Parathyroid adenoma (tissue), 2 donors: ENCODE measurements around the gene FAM193A.
"Not testable (repeated sequence)": the region's sequence is repeated elsewhere in the genome, so short reads cannot be mapped to it uniquely, and the experiment has no call there.

Experiments used
- H2AFZ ChIP-seq: fragments of 300-600 bp; sonication (generic); one replicate; pipeline ENCODE4 v1.7.0; 2017; ENCODE audit warnings: antibody characterized with exemption, mild to moderate bottlenecking
- H3K27ac ChIP-seq: fragments of 300-600 bp; sonication (generic); one replicate; pipeline ENCODE4 v1.7.0; 2017
- H3K27me3 ChIP-seq: fragments of 300-600 bp; sonication (generic); one replicate; pipeline ENCODE4 v1.7.0; 2017; ENCODE audit warnings: low read length; ENCODE audit not compliant: control insufficient read depth, insufficient read depth
- H3K36me3 ChIP-seq: fragments of 300-600 bp; sonication (generic); one replicate; pipeline ENCODE4 v1.7.0; 2017; ENCODE audit warnings: low read length; ENCODE audit not compliant: control insufficient read depth, insufficient read depth
- H3K4me1 ChIP-seq: fragments of 300-600 bp; sonication (generic); one replicate; pipeline ENCODE4 v1.7.0; 2017; ENCODE audit warnings: control low read depth
- H3K4me2 ChIP-seq: fragments of 300-600 bp; sonication (generic); one replicate; pipeline ENCODE4 v1.7.0; 2017; ENCODE audit warnings: low read length
- H3K4me3 ChIP-seq: fragments of 300-600 bp; sonication (generic); one replicate; pipeline ENCODE4 v1.7.0; 2017; ENCODE audit warnings: low read depth, low read length
- H3K79me2 ChIP-seq: fragments of 300-600 bp; sonication (generic); one replicate; pipeline ENCODE4 v1.7.0; 2017; ENCODE audit warnings: control low read depth
- H3K9ac ChIP-seq: fragments of 300-600 bp; sonication (generic); one replicate; pipeline ENCODE4 v1.7.0; 2017; ENCODE audit warnings: mild to moderate bottlenecking
- H3K9me3 ChIP-seq: fragments of 300-600 bp; sonication (generic); one replicate; pipeline ENCODE4 v1.7.0; 2017; ENCODE audit warnings: low read length; ENCODE audit not compliant: control insufficient read depth
- CTCF ChIP-seq: fragments of 300-600 bp; sonication (generic); IDR thresholded peaks from one replicate; pipeline ENCODE4 v1.7.0; 2017; ENCODE audit warnings: antibody characterized with exemption, mild to moderate bottlenecking
- donor health status: primary hyperparathyroidism.

The FAM193A gene

DNA sequence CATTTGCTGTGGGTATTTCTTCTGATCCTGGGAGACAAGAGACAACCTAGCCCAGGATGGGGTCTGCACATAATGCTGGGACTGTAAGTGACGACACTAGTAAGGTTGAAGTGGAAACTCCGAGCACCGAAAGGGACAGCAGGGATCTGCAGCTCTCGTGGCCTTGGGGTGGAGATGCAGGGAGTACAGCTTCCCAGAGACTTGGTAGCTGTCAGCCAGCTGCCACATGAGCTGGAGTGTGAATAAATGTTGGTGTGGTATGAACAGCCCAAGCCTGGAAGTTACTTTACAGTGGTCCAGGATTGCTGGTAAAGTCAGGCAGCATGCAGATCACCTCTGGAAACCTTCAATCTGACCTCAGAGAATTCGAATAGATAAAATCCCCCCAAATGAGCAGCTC is 97.6 kb downstream of the FAM193A start:
- no peak overlapping the region for H3K4me2 ChIP-seq
- no peaks in the 10 kb centered on the region for H3K36me3 ChIP-seq

DNA sequence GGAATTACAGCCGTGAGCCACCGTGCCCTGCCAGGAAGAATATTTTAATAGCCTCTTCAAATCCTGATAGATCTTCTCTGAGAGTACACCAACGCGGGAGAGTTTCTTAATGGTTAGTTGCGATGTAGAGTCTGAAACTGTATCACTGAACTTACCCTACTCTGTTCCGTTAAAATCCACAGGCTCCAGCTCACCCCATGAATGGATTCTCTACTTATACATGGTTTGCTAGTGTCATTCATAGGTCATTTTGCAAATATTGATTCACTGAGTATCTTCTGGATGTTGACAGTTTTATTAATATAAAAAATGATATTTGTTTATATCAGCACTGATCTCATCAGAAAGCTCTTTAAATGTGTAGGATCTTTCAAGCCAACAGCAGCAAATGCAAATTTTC is 99.9 kb downstream of the FAM193A start:
- Histone ChIP-seq H3K4me1 (no peaks in the 10 kb centered on the region), H3K9ac (no peak overlapping the region), H3K36me3 (no peaks in the 10 kb centered on the region), H3K9me3 (no peaks in the 10 kb centered on the region), H2AFZ (no peak overlapping the region), H3K4me3 (no peak overlapping the region), H3K4me2 (no peak overlapping the region), H3K27me3 (no peaks in the 10 kb centered on the region), H3K79me2 (peaks cover under 1% of the 10 kb centered on the region), H3K27ac (no peak overlapping the region)
- no peak for TF ChIP-seq CTCF

More for the DNA sequence above, 97.6 kb downstream of the FAM193A start:
- H3K4me3 ChIP-seq = no peak overlapping the region
- no peaks in the 10 kb centered on the region for H3K27me3 ChIP-seq
- H3K27ac ChIP-seq = no peak overlapping the region
- no peaks in the 10 kb centered on the region for H3K4me1 ChIP-seq
- no peak overlapping the region for H3K9ac ChIP-seq
- H3K79me2 ChIP-seq = peaks cover 2% of the 10 kb centered on the region
- TF ChIP-seq CTCF = no peak
- no peak overlapping the region for H2AFZ ChIP-seq
- no peaks in the 10 kb centered on the region for H3K9me3 ChIP-seq

DNA sequence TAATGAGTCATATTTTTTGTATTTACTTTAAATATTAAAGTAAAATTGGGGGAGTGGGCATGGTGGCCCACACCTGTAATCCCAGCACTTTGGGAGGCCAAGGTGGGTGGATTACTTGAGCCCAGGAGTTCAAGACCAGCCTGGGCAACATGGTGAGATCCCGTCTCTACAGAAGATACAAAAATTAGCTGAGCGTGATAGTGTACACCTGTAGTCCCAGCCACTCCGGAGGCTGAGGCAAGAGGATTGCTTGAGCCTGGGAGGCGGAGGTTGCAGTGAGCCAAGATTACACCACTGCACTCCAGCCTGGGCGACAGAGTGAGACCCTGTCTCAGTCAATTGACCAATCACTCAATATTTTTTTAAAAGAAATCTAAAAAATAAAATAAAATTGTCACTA is 100.5 kb downstream of the FAM193A start:
- H3K4me1 ChIP-seq, H3K36me3 ChIP-seq, H3K9ac ChIP-seq, H2AFZ ChIP-seq, H3K27ac ChIP-seq, H3K27me3 ChIP-seq, H3K79me2 ChIP-seq, H3K4me2 ChIP-seq, H3K9me3 ChIP-seq, H3K4me3 ChIP-seq: not testable (repeated sequence)

GRCh38 chr4:2637956-2638552 is 101.6 kb downstream of the FAM193A start:
- no peak for TF ChIP-seq CTCF
- H3K9ac ChIP-seq = no peak overlapping the region
- no peak overlapping the region for H2AFZ ChIP-seq
- no peak overlapping the region for H3K4me2 ChIP-seq
- H3K4me3 ChIP-seq = no peak overlapping the region
- H3K4me1 ChIP-seq = no peaks in the 10 kb centered on the region
- no peaks in the 10 kb centered on the region for H3K9me3 ChIP-seq
- no peak overlapping the region for H3K27ac ChIP-seq
- no peaks in the 10 kb centered on the region for H3K79me2 ChIP-seq
- H3K36me3 ChIP-seq = no peaks in the 10 kb centered on the region
- no peaks in the 10 kb centered on the region for H3K27me3 ChIP-seq

GRCh38 chr4:2638730-2639129 is 102.3 kb downstream of the FAM193A start:
- H2AFZ ChIP-seq = no peak overlapping the region
- no peak for TF ChIP-seq CTCF

More at GRCh38 chr4:2638730-2639129, 102.3 kb downstream of the FAM193A start:
- Histone ChIP-seq H3K9me3 (no peaks in the 10 kb centered on the region), H3K36me3 (no peaks in the 10 kb centered on the region), H3K4me3 (no peak overlapping the region), H3K27ac (no peak overlapping the region), H3K27me3 (no peaks in the 10 kb centered on the region), H3K9ac (no peak overlapping the region), H3K4me2 (no peak overlapping the region), H3K79me2 (no peaks in the 10 kb centered on the region), H3K4me1 (no peaks in the 10 kb centered on the region)
